ENCODE results near the gene PLEKHJ1. TPM values are rescaled to one million over a fixed set of nuclear protein-coding genes. Genes with fewer than 3 reads are reported as not detected.

PLEKHJ1 gene
- total and polyA plus RNA-seq, 4 donors: 22.2 to 44.5 (median 37.0) TPM

GRCh38 chr19:2199861-2200623, 36.1 kb downstream of the PLEKHJ1 start:
- peaks cover 2 to 49% (median 10%) of the 10 kb centered on the region in 4 donors for H3K36me3 ChIP-seq (ENCODE audit: control insufficient read depth in 4 of 4, insufficient read depth in 3 of 4, low read depth in 1 of 4, low read length in 3 of 4)
- H3K27me3 ChIP-seq (ENCODE audit: control insufficient read depth in 4 of 4, insufficient read depth in 4 of 4, low read length in 3 of 4): no peaks in the 10 kb centered on the region
- 94% methylated on average over 37 of the region's 37 CpGs for WGBS
- H3K9ac ChIP-seq (ENCODE audit: low read depth in 1 of 2, low read length in 2 of 2): no peak overlapping the region
- no peak for TF ChIP-seq EGR1 (IDR thresholded peaks at IDR 0.05; ENCODE audit: low read depth in 2 of 2)
- no peak for TF ChIP-seq FOXA2 (IDR thresholded peaks at IDR 0.05)
- TF ChIP-seq JUND (IDR thresholded peaks at IDR 0.05): no peak
- no peak for TF ChIP-seq YY1 (IDR thresholded peaks at IDR 0.05)
- TF ChIP-seq ATF3 (IDR thresholded peaks at IDR 0.05): no peak
- no peak for TF ChIP-seq NR2F2 (IDR thresholded peaks at IDR 0.05)
- TF ChIP-seq FOXA1 (IDR thresholded peaks at IDR 0.05): no peak
- H3K4me1 ChIP-seq (ENCODE audit: control insufficient read depth in 4 of 4, insufficient read depth in 4 of 4, low read length in 3 of 4): no peaks in the 10 kb centered on the region
- H3K27ac ChIP-seq (ENCODE audit: low read depth in 1 of 2, low read length in 2 of 2): no peak overlapping the region
- H3K4me3 ChIP-seq (ENCODE audit: low read depth in 1 of 3, low read length in 3 of 3): no peak overlapping the region
- no peaks in the 10 kb centered on the region for H3K9me3 ChIP-seq (ENCODE audit: control insufficient read depth in 4 of 4, low read length in 3 of 4)
- no peak for DNase-seq (ENCODE audit: low spot score)

- H3K27ac ChIP-seq (ENCODE audit: low read depth in 1 of 2, low read length in 2 of 2): no peak overlapping the region
- H3K4me3 ChIP-seq (ENCODE audit: low read depth in 1 of 3, low read length in 3 of 3): no peak overlapping the region
- DNase-seq (ENCODE audit: low spot score): no peak
- H3K9ac ChIP-seq (ENCODE audit: low read depth in 1 of 2, low read length in 2 of 2): no peak overlapping the region
- H3K36me3 ChIP-seq (ENCODE audit: control insufficient read depth in 4 of 4, insufficient read depth in 3 of 4, low read depth in 1 of 4, low read length in 3 of 4): peaks cover 2 to 50% (median 10%) of the 10 kb centered on the region in 4 donors
- no peaks in the 10 kb centered on the region for H3K4me1 ChIP-seq (ENCODE audit: control insufficient read depth in 4 of 4, insufficient read depth in 4 of 4, low read length in 3 of 4)
- 93% methylated on average over 18 of the region's 18 CpGs for WGBS
- H3K9me3 ChIP-seq (ENCODE audit: control insufficient read depth in 4 of 4, low read length in 3 of 4): no peaks in the 10 kb centered on the region
- TF ChIP-seq GABPA (IDR thresholded peaks at IDR 0.05 in 1 of 2, conservative IDR thresholded peaks at IDR 0.05 in 1 of 2): no peak
- TF ChIP-seq REST (IDR thresholded peaks at IDR 0.05): no peak
- TF ChIP-seq ATF3 (IDR thresholded peaks at IDR 0.05): no peak
- no peak for TF ChIP-seq FOXA1 (IDR thresholded peaks at IDR 0.05)
- no peak for TF ChIP-seq EGR1 (IDR thresholded peaks at IDR 0.05; ENCODE audit: low read depth in 2 of 2)
- no peak for TF ChIP-seq YY1 (IDR thresholded peaks at IDR 0.05)
- no peak for TF ChIP-seq SP1 (IDR thresholded peaks at IDR 0.05)
- TF ChIP-seq HNF4G (IDR thresholded peaks at IDR 0.05): no peak
- no peak for TF ChIP-seq TAF1 (conservative IDR thresholded peaks at IDR 0.05)
- no peak for TF ChIP-seq JUND (IDR thresholded peaks at IDR 0.05)
- no peak for TF ChIP-seq CTCF (IDR thresholded peaks at IDR 0.05; ENCODE audit: low read depth, low read length, missing input control)
- no peaks in the 10 kb centered on the region for H3K27me3 ChIP-seq (ENCODE audit: control insufficient read depth in 4 of 4, insufficient read depth in 4 of 4, low read length in 3 of 4)
Observed at GRCh38 chr19:2199215-2199614, 36.9 kb downstream of the PLEKHJ1 start.
